ENCODE results near the gene INCA1.

- no peak for TF ChIP-seq HOXA7 (CRISPR knock-in tag; IDR thresholded peaks at IDR 0.05)
- TF ChIP-seq MTA1 (CRISPR knock-in tag; IDR thresholded peaks at IDR 0.05; ENCODE audit: borderline replicate concordance): no peak
- TF ChIP-seq MATR3 (CRISPR knock-in tag; IDR thresholded peaks at IDR 0.05): no peak
- TF ChIP-seq ATF3 (CRISPR knock-in tag; IDR thresholded peaks at IDR 0.05): peak; percentile 81
- TF ChIP-seq ZFP62 (CRISPR knock-in tag; IDR thresholded peaks at IDR 0.05): no peak
- no peak for TF ChIP-seq TAF1 (CRISPR knock-in tag; IDR thresholded peaks at IDR 0.05)
- no peak for TF ChIP-seq ATF2 (CRISPR knock-in tag; IDR thresholded peaks at IDR 0.05)
- no peak for TF ChIP-seq MTA3 (CRISPR knock-in tag; IDR thresholded peaks at IDR 0.05)
- TF ChIP-seq CTCF (CRISPR knock-in tag; IDR thresholded peaks at IDR 0.05): 0 out of 2 replicates have a peak, but pooled peaks have one; percentile 5
- TF ChIP-seq ZBTB7B (CRISPR knock-in tag; IDR thresholded peaks at IDR 0.05): no peak
These were observed 52.0 kb downstream of the INCA1 start for GRCh38 chr17:4945176-4945943.

Measured in HepG2 (cell line).